ENCODE data around the gene PLXNA3. TPM values are rescaled to one million over a fixed set of nuclear protein-coding genes. Genes with fewer than 3 reads are reported as not detected.
A peak's percentile ranks its signal among the peaks of the same experiment; 100 is the strongest.

The PLXNA3 gene
- 107 and 108 TPM in 2 replicates for total RNA-seq
- long read RNA-seq, partial matches to known transcripts, result 0 of 1 reads
- long read RNA-seq, other reads (novel, unspliced or antisense), result 1 of 1 reads

DNA sequence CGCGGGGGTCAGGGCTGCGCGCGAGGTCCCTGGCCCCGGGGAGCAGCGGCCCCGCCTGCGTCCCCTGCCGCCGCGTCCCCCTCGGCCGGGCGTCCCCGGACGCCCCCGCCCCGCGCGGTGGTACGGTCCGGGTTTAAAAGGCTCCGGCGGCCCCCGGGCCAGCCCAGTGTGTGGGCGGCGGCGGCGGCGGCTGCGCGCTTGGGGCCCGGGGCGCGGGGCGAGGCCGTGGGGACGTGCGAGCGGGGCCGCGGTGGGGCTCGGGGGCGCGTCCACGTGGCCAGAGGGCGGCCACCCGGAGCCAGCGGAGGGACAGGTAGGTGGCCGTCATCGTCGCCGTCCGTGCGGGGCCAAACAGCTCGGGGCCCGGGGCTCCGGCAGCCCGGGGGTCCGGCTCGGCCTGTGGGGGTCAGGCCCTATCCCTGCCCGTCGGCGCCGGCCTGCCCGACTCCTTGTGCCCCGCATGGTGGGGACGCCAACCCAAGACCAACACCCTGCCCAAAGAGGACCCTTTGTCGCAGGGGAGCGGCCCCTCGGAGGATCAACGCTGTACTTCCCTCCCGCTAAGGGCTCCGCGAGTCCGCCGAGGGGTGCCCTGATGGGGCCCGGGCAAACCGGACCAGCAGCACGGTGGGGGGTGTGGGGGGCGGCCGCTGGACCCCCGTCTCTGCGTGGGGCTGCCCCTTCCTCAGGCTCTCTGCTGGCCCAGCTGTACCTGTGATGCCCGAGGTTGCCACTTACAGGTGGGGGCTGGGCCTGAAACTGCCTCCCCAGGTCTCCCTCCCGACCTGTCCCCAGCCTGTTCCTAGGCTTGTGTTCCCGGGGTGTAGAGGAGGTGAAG lies at the start of gene PLXNA3:
TSS of gene PLXNA3 (plus strand) at position 166 of the 838 bp plus-strand sequence. CDS start 1,903 bp downstream, outside the sequence.
- Mint-ChIP-seq H3K9me3 (ENCODE audit: unreplicated experiment) (no peaks in the 10 kb centered on the region), H3K4me3 (ENCODE audit: unreplicated experiment) (peak within 1 kb of the TSS; percentile 90), H3K36me3 (ENCODE audit: unreplicated experiment) (peaks cover 12% of the 10 kb centered on the region), H3K27me3 (ENCODE audit: unreplicated experiment) (no peaks in the 10 kb centered on the region), H3K27ac (ENCODE audit: unreplicated experiment) (peak within 1 kb of the TSS; percentile 93), H3K4me1 (ENCODE audit: unreplicated experiment) (peaks cover 14% of the 10 kb centered on the region)
- TF ChIP-seq, protein P1, sequence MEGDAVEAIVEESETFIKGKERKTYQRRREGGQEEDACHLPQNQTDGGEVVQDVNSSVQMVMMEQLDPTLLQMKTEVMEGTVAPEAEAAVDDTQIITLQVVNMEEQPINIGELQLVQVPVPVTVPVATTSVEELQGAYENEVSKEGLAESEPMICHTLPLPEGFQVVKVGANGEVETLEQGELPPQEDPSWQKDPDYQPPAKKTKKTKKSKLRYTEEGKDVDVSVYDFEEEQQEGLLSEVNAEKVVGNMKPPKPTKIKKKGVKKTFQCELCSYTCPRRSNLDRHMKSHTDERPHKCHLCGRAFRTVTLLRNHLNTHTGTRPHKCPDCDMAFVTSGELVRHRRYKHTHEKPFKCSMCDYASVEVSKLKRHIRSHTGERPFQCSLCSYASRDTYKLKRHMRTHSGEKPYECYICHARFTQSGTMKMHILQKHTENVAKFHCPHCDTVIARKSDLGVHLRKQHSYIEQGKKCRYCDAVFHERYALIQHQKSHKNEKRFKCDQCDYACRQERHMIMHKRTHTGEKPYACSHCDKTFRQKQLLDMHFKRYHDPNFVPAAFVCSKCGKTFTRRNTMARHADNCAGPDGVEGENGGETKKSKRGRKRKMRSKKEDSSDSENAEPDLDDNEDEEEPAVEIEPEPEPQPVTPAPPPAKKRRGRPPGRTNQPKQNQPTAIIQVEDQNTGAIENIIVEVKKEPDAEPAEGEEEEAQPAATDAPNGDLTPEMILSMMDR (IDR thresholded peaks at IDR 0.05), result no peak
- DNase-seq (ENCODE audit: extremely low spot score, unreplicated experiment), result no peak

DNA sequence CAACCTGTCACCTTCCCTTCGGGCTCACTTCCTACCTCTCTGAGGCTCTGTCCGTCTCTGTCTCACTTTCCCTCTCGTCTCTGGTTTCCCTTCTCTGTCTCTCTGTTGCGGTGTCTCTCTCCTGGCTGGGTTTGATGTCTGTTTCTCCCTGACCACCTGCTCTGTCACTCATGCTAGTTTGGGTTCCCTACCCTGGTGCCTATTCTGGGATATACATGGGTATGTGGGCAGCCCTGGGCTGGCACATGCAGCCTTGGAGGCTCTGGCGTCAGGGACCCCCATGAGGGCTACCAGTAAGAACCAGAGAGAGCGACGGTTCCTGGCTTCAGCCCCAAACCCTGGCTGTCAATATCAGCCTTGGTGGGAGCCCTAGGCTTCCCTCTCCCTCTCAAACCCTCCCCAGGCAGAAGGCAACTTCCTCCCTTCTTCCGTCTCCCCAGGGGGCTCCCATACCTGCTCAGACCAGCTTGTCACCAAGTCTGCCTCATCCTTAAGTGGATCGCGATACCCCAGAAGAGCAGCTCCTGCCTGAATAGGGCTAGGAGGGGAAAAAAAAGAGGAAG lies 49.3 kb upstream of the PLXNA3 start:
- Mint-ChIP-seq H3K9me3 (ENCODE audit: unreplicated experiment) (no peaks in the 10 kb centered on the region), H3K4me3 (ENCODE audit: unreplicated experiment) (peak overlapping the region; percentile 79), H3K27ac (ENCODE audit: unreplicated experiment) (peak overlapping the region; percentile 90), H3K36me3 (ENCODE audit: unreplicated experiment) (peaks cover 2% of the 10 kb centered on the region), H3K4me1 (ENCODE audit: unreplicated experiment) (peaks cover 23% of the 10 kb centered on the region), H3K27me3 (ENCODE audit: unreplicated experiment) (no peaks in the 10 kb centered on the region)
- TF ChIP-seq, protein P1 (IDR thresholded peaks at IDR 0.05), result no peak
- no peak for DNase-seq (ENCODE audit: extremely low spot score, unreplicated experiment)

DNA sequence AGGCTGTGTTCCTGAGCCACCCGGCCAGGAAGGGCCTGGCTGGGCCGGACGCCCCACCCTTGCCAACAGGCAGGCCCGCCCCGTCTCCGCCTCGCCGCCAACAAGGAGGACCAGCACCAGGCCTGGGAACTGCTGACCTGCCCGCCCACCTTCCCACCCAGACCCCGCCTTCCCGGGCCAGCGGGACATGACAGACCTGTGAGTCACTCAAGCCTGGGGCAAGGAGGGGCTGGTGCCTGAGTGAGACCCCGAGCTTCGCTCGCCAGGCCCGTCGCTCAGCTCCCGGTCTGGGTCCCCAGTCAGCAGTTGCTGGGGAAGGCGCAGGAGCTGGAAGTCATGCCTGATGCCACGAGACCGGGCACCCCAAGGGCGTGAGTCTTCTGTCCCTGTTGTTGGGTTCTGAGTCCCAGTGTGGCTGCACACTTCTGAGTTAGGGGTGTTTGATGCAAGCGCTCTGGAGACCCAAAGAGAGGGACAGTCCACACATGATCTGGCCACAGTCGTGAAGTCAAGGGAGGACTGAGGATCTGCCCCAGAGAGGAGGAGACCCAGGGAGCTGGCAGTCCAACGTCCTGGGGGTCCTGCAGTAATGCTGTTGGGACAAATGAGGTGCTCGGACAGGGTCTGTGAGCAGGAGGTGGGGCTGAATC lies 48.7 kb upstream of the PLXNA3 start, which contains the start of gene DNASE1L1:
TSS of gene DNASE1L1 (minus strand) at position 33 of the 650 bp plus-strand sequence. CDS start 3,686 bp downstream, outside the sequence.
- Mint-ChIP-seq H3K4me1 (ENCODE audit: unreplicated experiment) (peaks cover 23% of the 10 kb centered on the region), H3K27ac (ENCODE audit: unreplicated experiment) (peak within 1 kb of the TSS; percentile 90), H3K9me3 (ENCODE audit: unreplicated experiment) (no peaks in the 10 kb centered on the region), H3K36me3 (ENCODE audit: unreplicated experiment) (peaks cover under 1% of the 10 kb centered on the region), H3K27me3 (ENCODE audit: unreplicated experiment) (no peaks in the 10 kb centered on the region), H3K4me3 (ENCODE audit: unreplicated experiment) (peak within 1 kb of the TSS; percentile 79)
- TF ChIP-seq, protein P1 (IDR thresholded peaks at IDR 0.05), result no peak
- DNase-seq (ENCODE audit: extremely low spot score, unreplicated experiment), result peak; percentile 93

DNA sequence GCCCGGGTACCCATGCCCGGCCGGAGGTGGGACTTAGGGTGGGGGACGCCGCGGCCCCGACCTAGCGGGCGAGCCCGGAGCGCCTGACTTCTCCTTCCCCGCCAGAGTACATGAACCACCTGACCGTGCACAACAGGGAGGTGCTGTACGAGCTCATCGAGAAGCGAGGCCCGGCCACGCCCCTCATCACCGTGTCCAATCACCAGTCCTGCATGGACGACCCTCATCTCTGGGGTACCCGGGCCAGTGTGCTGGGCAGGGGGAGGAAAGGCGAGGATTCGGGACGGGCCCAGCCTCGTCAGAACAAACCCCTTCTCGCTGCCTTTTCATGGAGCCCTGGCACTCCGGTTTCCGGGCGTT lies 46.1 kb upstream of the PLXNA3 start:
- H3K9me3 Mint-ChIP-seq (ENCODE audit: unreplicated experiment), result no peaks in the 10 kb centered on the region
- H3K27ac Mint-ChIP-seq (ENCODE audit: unreplicated experiment), result peak overlapping the region; percentile 47

More for the DNA sequence above, 46.1 kb upstream of the PLXNA3 start:
- Mint-ChIP-seq H3K27me3 (ENCODE audit: unreplicated experiment) (no peaks in the 10 kb centered on the region), H3K4me1 (ENCODE audit: unreplicated experiment) (peaks cover 23% of the 10 kb centered on the region), H3K36me3 (ENCODE audit: unreplicated experiment) (no peaks in the 10 kb centered on the region), H3K4me3 (ENCODE audit: unreplicated experiment) (peak overlapping the region; percentile 68)
- peak; percentile 84 for DNase-seq (ENCODE audit: extremely low spot score, unreplicated experiment)
- TF ChIP-seq, protein P1 (IDR thresholded peaks at IDR 0.05), result no peak

Data from osteocyte (in vitro differentiated cells).